BLaER1 treated with 17β-estradiol and CSF1 and Interleukin-3, amounts not matched to agents 10 nM and 100 nM (cell line): ENCODE data around the gene SLC24A4.

Source experiments
- H3K27ac ChIP-seq, 11 experiments: shearing (Covaris generic); formaldehyde crosslinking; 2 replicates each; pipeline ENCODE4 v1.8.1; 2022
- H3K27me3 ChIP-seq, 11 experiments: shearing (Covaris generic); formaldehyde crosslinking; 2 replicates each; pipeline ENCODE4 v1.8.1; 2022
- H3K36me3 ChIP-seq, 11 experiments: shearing (Covaris generic); formaldehyde crosslinking; 2 replicates each; pipeline ENCODE4 v1.8.1; 2022
- H3K4me1 ChIP-seq, 10 experiments: shearing (Covaris generic); formaldehyde crosslinking; 2 replicates each; pipeline ENCODE4 v1.8.1; 2022
- H3K4me2 ChIP-seq, 11 experiments: shearing (Covaris generic); formaldehyde crosslinking; 2 replicates each; pipeline ENCODE4 v1.8.1; 2022
- H3K4me3 ChIP-seq, 10 experiments: shearing (Covaris generic); formaldehyde crosslinking; 2 replicates each; pipeline ENCODE4 v1.8.1; 2022
- H3K9ac ChIP-seq, 11 experiments: shearing (Covaris generic); formaldehyde crosslinking; 2 replicates each; pipeline ENCODE4 v1.8.1; 2022
- H3K9me3 ChIP-seq, 11 experiments: shearing (Covaris generic); formaldehyde crosslinking; replicated peaks in 1 of 11; 2 replicates each; pipeline ENCODE4 v1.8.1; 2022
- H4K20me1 ChIP-seq, 11 experiments: shearing (Covaris generic); formaldehyde crosslinking; 2 replicates each; pipeline ENCODE4 v1.8.1; 2022
- Cebpa-rat ChIP-seq, 11 experiments: shearing (Covaris generic); IDR thresholded peaks; 2 replicates each; pipeline ENCODE4 v1.8.1; 2022

SLC24A4 gene

GRCh38 chr14:92457016-92457565 lies 134.1 kb downstream of the SLC24A4 start:
- no peak overlapping the region for H3K4me2 ChIP-seq
- H3K27me3 ChIP-seq: peaks cover 0 to 5% (median 0%) of the 10 kb centered on the region in 11 experiments; a peak in 1 of 22 replicates
- H3K4me3 ChIP-seq: no peak overlapping the region
- no peak for TF ChIP-seq Cebpa-rat (IDR thresholded peaks at IDR 0.05)
- no peak overlapping the region for H3K9ac ChIP-seq
- H3K4me1 ChIP-seq: peaks cover 15 to 42% (median 27%) of the 10 kb centered on the region in 10 experiments
- no peaks in the 10 kb centered on the region for H3K36me3 ChIP-seq
- no peaks in the 10 kb centered on the region; a peak in 1 of 22 replicates for H4K20me1 ChIP-seq
- H3K27ac ChIP-seq: no peak overlapping the region
- H3K9me3 ChIP-seq: no peaks in the 10 kb centered on the region

- Histone ChIP-seq H3K9me3 (no peaks in the 10 kb centered on the region), H3K4me1 (peaks cover 15 to 49% (median 31%) of the 10 kb centered on the region in 10 experiments), H3K36me3 (no peaks in the 10 kb centered on the region), H4K20me1 (no peaks in the 10 kb centered on the region; a peak in 1 of 22 replicates), H3K4me2 (peak overlapping the region; percentile 55 to 72 (median 66)), H3K9ac (peak overlapping the region in 3 of 11 experiments; percentile 7 to 24 (median 13); a peak in 1 of 22 replicates), H3K27ac (no peak overlapping the region), H3K27me3 (peaks cover 0 to 5% (median 0%) of the 10 kb centered on the region in 11 experiments; a peak in 1 of 22 replicates), H3K4me3 (no peak overlapping the region)
- TF ChIP-seq Cebpa-rat (IDR thresholded peaks at IDR 0.05): no peak
Measured at GRCh38 chr14:92458136-92459029, 135.4 kb downstream of the SLC24A4 start.

GRCh38 chr14:92459030-92459949 lies 136.3 kb downstream of the SLC24A4 start:
- Histone ChIP-seq H3K4me2 (peak overlapping the region; percentile 55 to 72 (median 66)), H3K9me3 (no peaks in the 10 kb centered on the region), H3K27me3 (peaks cover 0 to 5% (median 0%) of the 10 kb centered on the region in 11 experiments; a peak in 1 of 22 replicates), H3K4me1 (peaks cover 15 to 52% (median 31%) of the 10 kb centered on the region in 10 experiments), H3K27ac (no peak overlapping the region), H3K9ac (peak overlapping the region in 5 of 11 experiments; percentile 1 to 24 (median 13); a peak in 2 of 22 replicates), H3K36me3 (no peaks in the 10 kb centered on the region), H3K4me3 (no peak overlapping the region), H4K20me1 (no peaks in the 10 kb centered on the region; a peak in 1 of 22 replicates)
- TF ChIP-seq Cebpa-rat (IDR thresholded peaks at IDR 0.05): no peak

GRCh38 chr14:92459950-92460421 lies 137.0 kb downstream of the SLC24A4 start:
- Histone ChIP-seq H3K4me3 (no peak overlapping the region), H3K9ac (no peak overlapping the region), H3K27ac (no peak overlapping the region), H4K20me1 (no peaks in the 10 kb centered on the region; a peak in 1 of 22 replicates), H3K9me3 (no peaks in the 10 kb centered on the region), H3K27me3 (peaks cover 0 to 5% (median 0%) of the 10 kb centered on the region in 11 experiments; a peak in 1 of 22 replicates), H3K36me3 (no peaks in the 10 kb centered on the region), H3K4me2 (peak overlapping the region; percentile 55 to 77 (median 67); a peak in 13 of 22 replicates), H3K4me1 (peaks cover 15 to 57% (median 31%) of the 10 kb centered on the region in 10 experiments)
- no peak for TF ChIP-seq Cebpa-rat (IDR thresholded peaks at IDR 0.05)

GRCh38 chr14:92460541-92460915 lies 137.6 kb downstream of the SLC24A4 start:
- H3K9me3 ChIP-seq: no peaks in the 10 kb centered on the region
- peaks cover 0 to 5% (median 0%) of the 10 kb centered on the region in 11 experiments; a peak in 1 of 22 replicates for H3K27me3 ChIP-seq
- no peak overlapping the region for H3K4me3 ChIP-seq
- no peaks in the 10 kb centered on the region for H3K36me3 ChIP-seq
- 0 out of 22 replicates have a peak overlapping the region, but pooled peaks of 1 of the 11 experiments have one; percentile 18 for H3K9ac ChIP-seq
- no peak for TF ChIP-seq Cebpa-rat (IDR thresholded peaks at IDR 0.05)
- H3K4me2 ChIP-seq: peak overlapping the region in 6 of 11 experiments; percentile 19 to 77 (median 61); a peak in 10 of 22 replicates
- H4K20me1 ChIP-seq: no peaks in the 10 kb centered on the region; a peak in 1 of 22 replicates
- no peak overlapping the region for H3K27ac ChIP-seq
- peaks cover 15 to 63% (median 31%) of the 10 kb centered on the region in 10 experiments for H3K4me1 ChIP-seq

- H3K4me3 ChIP-seq: no peak overlapping the region
- 0 out of 22 replicates have a peak overlapping the region, but pooled peaks of 1 of the 11 experiments have one; percentile 18 for H3K9ac ChIP-seq
- H3K27me3 ChIP-seq: peaks cover 0 to 5% (median 0%) of the 10 kb centered on the region in 11 experiments; a peak in 1 of 22 replicates
- H3K9me3 ChIP-seq: no peaks in the 10 kb centered on the region
- H4K20me1 ChIP-seq: no peaks in the 10 kb centered on the region; a peak in 1 of 22 replicates
- peaks cover 15 to 67% (median 31%) of the 10 kb centered on the region in 10 experiments for H3K4me1 ChIP-seq
- no peaks in the 10 kb centered on the region for H3K36me3 ChIP-seq
- peak overlapping the region in 6 of 11 experiments; percentile 19 to 77 (median 61); a peak in 10 of 22 replicates for H3K4me2 ChIP-seq
- no peak for TF ChIP-seq Cebpa-rat (IDR thresholded peaks at IDR 0.05)
- H3K27ac ChIP-seq: no peak overlapping the region
Measured at GRCh38 chr14:92460916-92461579, 138.1 kb downstream of the SLC24A4 start.

GRCh38 chr14:92461891-92462290 lies 138.9 kb downstream of the SLC24A4 start:
- Histone ChIP-seq H3K4me2 (peak overlapping the region in 3 of 11 experiments; percentile 64 to 77 (median 66); a peak in 5 of 22 replicates), H3K27ac (no peak overlapping the region), H3K9ac (no peak overlapping the region), H3K4me3 (no peak overlapping the region), H4K20me1 (no peaks in the 10 kb centered on the region; a peak in 1 of 22 replicates), H3K9me3 (peaks cover 4 to 7% (median 5%) of the 10 kb centered on the region in 11 experiments), H3K27me3 (peaks cover 0 to 5% (median 0%) of the 10 kb centered on the region in 11 experiments; a peak in 1 of 22 replicates), H3K36me3 (no peaks in the 10 kb centered on the region), H3K4me1 (peaks cover 15 to 69% (median 31%) of the 10 kb centered on the region in 10 experiments)
- no peak for TF ChIP-seq Cebpa-rat (IDR thresholded peaks at IDR 0.05)
